HG02678 (cell line): ENCODE results near the gene SHISAL1.

Experiments used
- ATAC-seq: cut with Tn5 transposase; IDR thresholded peaks from one replicate; pipeline ENCODE4 v1.9.1; 2021; ENCODE audit warnings: mild to moderate bottlenecking, moderate library complexity; ENCODE audit not compliant: unreplicated experiment

SHISAL1 gene

DNA sequence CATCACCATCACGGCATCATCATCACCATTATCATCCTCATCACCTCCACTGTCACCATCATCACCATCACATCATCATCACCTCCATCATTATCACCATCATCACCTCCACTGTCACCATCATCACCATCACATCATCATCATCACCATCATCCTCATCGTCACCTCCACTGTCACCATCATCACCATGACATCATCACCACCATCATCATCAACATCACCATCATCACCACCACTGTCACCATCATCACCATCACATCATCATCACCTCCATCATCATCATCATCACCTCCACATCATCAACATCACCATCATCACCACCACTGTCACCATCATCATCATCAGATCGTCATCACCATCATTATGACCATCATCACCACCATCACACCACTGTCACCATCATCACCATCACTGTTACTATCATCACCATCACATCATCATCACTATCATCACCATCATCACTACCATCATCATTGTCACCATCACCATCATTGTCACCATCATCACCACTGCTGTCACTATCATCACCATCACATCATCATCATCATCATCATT lies 99.2 kb downstream of the SHISAL1 start:
- no peak for ATAC-seq

DNA sequence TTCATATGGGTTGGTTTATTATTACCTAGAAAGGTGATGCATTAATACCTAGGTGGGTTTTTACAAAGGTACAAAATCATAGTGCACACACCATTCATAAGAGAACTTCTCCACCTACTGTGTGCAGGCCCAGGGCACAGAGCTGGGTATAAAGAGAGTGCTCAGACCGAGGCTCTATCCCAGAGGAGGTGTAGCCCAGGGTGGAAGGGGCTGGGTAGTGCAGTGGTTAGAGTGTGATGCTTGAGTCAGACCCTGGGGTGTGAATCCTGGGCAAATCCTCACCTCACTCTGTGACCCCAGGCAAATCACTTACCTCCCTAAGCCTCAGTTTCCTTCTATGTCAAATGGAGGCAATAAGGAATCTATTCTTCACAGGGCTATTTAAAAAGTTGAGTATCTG lies 99.8 kb downstream of the SHISAL1 start:
- ATAC-seq = no peak

DNA sequence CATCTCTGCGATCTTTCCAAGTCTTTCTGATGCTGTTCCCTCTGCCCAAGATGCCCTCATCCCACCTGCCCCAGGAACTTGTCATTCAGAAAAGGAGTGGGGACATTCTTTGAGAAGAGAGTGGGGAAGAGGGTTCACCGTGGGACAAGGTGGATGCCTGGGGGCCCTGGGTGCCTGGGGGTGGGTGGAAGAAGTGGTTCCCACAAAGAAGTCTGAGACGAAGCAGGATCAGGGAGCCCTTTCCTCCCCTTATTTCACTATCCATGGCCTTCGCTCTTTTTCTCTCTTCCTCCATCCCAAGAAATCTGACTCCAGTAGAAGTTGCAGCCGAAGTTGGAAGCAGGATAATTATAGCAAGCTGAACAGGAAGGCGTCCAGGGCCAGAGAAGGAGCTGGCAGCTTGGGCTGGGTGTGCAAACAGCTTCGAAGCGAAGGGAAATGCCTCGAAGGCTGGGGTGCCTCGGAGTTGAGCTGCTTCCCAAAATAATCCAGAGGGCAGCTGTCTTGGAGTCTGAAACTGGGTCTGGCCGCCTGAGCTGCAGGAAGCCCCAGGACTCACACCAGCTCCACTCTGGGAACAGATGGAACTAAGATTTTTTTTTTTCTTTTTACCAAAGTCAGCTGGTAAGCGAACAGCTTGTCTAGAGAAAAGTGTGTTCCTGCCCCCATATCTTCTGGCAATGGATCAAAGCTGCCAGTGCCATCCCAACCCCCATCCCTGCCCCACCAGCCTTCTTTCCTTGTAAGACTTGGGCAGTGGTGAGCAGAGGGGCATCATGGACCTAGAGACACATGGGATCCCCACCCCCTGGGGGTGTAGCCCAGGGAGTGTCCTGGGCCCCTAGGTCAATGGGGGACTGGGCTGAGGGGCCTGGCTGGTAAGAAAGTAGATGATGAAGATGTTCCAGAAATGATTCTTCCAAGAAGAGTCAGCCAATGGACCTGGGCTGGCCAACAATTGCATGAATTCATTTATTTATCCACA lies 100.5 kb downstream of the SHISAL1 start:
- ATAC-seq = no peak

DNA sequence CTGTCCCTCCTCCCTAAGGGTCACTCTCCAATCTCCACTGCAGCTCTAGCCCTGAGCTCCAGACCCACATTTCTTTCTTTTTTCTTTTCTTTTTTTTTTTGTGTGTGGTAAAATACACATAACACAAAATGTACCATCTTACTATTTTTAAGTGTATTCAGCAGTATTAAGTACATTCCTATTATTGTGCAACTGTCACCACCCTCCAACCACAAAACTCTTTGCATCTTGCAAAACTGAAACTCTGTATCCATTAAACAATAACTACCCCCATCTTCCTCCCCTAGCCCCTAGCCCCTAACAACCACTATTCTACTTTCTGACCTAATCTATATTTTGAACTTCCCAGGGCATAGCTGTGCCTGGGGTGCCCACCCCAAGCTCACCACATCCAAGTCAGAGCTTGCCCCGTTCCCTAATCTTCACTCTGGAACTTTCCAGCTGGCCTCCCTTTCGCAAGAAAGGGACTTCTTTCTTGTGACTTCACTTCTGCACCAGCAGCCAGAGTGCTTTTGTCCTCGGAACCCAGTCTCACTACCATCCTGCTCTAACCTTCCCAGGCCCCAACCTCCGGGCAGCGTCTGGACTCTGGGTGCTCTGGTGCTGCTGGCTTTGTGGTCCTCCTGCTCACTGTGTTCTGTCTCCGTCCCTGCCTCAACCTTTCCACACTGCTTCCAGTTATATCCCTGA lies 101.3 kb downstream of the SHISAL1 start:
- ATAC-seq = no peak

DNA sequence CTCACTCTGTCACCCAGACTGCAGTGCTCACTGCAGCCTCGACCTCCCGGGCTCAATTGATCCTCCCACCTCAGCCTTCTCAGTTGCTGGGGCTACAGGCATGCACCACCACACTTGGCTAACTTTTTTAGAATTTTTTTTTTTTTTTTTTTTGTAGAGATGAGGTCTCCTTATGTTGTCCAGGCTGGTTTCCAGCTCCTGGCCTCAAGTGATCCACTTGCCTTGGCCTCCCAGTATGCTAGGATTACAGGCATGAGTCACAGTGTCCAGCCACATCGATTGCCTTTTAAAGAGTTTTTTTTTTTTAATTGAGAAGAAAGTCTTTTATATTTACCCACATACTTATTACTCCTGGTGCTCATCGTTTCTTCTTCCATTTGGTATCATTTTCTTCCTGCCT lies 102.0 kb downstream of the SHISAL1 start:
- no peak for ATAC-seq

DNA sequence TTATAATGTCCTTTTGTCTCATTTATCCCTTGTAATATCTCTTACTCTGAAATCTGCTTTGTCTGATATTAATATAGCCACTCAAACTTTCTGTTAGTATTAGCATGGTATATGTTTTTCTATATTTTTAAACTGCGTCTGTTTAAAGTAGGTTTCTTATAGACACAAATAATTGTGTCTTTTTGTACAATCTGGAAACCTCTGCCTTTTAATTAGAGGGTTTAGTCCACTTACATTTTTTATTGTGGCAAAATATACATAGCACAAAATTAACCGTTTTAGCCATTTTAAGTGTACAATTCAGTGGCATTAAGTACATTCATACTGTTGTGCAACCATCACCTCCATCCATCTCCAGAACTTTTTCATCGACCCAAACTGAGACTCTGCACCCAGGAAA lies 103.4 kb downstream of the SHISAL1 start:
- no peak for ATAC-seq

DNA sequence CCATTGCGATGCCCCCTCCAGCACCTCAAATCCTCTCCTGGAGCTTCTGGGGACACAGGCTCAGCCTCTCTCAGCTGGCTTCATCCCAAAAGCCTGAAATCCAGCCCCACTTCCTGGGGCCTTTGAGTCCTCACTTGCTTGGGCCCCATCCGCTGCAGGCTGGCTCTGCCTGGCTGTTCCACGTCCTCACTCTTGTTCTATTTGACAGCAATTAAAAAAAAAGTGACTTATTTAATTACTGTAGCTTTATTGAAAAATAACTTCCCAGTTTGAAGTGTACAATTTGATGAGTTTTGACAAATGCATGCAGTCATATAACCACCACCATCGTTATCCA lies 104.8 kb downstream of the SHISAL1 start:
- no peak for ATAC-seq

DNA sequence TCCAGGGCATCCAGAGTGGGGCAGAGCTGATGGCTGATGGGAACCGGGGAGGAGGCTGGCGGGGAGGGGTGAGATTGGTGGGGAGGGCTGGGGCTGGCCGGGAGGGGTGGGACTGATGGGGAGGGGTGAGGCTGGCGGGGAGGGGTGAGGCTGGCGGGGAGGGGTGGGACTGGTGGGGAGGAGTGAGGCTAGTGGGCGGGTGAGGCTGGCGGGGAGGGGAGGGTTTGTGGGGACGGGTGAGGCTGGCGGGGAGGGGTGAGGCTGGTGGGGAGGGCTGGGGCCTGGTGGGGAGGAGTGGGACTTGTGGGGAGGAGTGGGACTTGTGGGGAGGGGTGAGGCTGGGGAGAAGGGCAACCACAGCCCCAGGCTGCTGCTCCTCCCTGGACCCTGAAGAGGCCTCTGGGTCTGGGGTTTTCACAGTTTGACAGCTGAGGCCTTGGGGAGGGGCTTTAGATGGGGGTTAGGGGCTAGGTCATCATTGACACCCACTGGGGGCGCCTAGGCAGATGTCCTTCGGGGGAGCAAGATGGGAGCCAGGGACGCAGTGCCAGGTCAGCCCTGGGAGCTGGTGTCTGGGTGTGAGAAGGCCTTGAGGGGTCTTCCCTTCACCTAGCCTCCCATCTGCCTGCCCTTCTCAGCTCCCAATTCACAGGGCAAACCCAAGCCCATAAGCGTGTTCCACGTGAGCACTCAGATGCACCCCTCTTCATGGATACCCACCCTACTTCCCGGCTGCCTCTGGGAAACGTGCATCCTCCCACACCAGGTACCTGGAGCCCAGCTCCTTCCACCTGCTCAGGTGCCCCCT lies 105.4 kb downstream of the SHISAL1 start:
- no peak for ATAC-seq

DNA sequence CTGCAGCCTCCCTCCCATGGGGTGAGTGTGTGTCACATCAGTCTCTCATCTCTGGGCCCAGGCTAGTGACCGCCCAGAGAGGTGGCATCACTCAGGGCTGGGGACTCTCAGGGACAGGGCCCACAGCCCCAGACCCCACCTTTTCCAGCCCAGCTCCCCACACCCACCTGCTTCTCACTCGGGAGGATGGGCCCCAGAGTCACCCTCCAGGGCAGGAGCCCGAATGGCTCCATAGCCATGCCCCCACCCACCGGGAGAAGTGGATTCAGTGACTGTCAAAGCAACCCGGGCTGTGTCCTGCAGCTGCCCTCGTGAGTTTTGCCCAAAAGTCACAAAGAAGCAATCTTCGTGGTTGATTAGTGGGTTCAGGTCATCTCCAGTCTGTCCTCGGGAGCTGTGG lies 106.1 kb downstream of the SHISAL1 start:
- ATAC-seq = no peak

DNA sequence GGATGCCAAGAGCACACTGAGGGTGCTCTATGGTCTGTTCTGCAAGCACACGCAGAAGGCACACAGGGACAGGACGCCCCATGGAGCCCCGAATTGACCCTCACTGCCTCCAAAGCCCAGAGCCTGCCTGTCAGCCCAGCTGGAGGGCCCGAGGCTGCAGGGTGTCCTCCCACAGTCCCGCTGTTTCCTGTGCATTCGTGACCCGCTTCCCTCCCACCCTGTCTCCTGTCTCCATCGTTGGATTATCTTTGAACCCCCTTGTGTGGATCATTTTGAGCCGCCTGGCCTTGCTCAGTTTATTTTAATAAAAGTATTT lies 106.5 kb downstream of the SHISAL1 start:
- no peak for ATAC-seq

DNA sequence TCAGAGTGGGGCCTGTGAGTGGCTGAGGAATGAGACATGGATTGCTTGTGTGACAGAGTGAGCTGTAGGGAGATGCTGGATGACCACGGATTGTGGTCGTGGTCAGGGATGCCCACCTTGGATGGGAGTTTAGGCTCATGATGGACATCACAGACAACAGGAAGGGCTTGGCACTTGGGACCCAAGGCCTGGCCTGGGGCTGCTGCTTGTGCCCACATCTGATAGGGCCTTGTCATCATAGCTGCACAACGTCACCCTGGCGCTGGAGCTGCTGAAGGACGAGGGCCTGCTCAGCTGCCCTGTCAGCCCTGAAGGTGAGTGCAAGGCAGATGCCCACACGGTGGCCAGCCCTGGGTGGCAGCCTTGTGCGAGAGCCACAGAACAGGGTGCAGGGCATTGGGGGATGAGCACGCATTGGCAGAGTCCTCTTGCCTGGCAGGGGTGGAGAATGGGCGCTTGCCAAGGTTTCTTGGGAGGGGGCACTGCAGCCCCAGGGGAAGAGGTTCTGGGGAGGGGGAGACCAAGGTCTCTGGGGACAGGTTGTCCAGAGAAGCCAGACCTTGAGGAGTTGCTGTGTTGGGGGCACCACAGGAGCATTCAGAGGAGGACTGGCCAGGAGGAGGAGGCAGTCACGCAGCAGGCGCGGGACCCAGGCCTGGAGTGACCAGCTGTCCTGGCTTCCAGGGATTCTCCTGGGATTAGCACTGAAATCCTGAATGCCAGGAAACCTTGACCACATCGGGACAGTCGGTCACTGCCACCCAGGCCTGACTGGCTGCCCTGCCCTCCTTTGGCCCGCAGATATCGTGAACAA lies 107.0 kb downstream of the SHISAL1 start:
- no peak for ATAC-seq

DNA sequence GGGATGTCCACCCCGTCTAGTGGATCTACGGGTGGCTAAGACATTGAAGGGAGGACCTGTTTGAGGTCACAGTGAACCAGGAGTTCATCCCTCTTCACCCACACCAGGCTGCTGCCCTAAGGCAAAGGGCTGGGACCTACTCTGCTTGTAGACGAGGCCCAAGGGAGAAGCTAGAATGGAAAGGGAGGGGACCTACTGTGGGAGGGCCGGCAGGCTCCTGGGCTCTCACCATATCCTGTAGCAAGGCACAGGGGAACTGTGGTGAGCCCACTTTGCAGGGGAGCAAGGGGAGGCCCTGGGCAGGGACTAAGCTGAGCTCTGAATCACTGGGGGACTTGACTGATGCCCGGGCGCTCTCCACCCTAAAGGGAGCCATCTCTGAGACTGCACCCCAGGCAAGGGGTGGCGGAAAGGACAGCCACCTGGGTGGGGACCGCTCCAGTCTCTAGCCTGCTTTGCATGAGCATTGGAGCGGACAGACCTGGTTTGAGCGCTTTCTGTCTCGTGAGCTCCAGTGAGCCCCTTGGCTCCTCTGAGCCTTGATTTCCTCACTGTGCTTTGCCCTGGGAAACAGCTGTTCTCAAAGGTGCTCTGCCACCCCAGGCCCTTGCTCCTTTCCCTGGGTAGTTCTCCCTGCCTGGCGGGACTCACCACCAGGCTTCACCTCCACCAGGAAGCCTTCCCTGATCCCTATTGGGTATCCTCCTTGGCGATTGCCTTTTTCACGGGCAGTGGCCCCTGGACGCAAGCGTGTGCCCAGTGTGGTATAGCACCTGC lies 107.8 kb downstream of the SHISAL1 start:
- ATAC-seq = no peak

DNA sequence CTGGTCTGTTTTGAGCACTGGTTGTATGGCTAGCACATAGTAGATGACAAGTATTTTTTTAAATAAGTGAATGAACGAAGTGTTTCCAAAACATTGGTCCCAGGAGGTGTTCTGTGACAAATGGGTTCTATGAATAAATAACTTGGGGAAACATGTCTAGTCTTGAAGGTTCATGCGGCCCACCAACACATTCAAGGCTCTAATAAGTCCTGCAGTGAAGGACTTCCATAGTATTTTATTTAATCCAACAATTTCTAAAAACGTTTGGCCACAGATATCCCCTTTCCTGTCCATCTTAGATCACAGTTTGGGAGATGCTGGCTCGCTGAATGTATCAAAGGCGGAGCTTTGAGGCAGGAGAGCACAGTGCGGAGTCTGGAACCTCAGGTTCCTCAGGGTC lies 109.5 kb downstream of the SHISAL1 start:
- no peak for ATAC-seq

DNA sequence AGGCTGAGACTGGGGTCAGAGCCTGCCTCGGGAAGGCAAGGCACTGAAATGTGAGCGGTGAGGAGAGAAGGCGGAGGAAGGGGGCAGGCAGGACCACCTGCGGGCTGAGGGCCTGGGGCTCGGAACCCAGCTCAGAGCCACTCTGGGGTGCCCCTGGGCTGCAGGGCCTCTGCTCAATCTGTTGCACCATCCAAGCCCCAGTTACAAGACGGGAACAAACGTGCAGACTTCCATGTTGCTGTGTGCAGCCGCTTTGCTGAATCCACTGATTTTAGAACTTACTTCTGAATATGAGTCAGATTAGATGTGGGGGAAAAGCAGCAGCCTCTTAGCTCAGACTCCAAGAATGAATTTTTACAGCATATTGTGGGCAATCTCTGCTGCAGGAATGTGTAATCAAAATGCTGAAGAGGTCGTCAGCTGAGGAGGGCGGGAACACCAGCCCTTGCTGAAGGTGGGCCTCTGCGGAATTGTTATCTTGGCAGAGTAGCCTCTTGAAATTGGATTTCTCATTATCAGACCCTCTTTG lies 110.4 kb downstream of the SHISAL1 start:
- ATAC-seq = no peak

DNA sequence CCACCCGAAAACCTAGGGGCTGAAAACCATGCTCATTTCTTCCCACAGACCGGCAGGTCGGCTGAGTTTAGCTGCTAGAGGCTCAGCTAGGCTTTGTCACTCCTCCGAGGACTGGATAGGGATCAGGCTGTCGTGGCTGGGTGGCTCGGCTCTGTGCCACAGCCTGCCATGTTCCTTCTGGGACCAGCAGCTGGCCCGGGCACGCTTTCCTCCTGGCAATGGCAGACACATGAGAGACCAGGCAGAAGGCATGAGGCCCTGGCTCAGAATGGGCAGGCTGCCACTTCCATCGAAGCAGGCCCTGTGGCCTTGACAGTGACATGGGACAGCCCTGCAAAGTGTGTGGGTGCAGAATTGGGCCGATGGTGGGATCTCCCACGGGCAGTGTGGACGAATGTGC lies 111.1 kb downstream of the SHISAL1 start:
- no peak for ATAC-seq

DNA sequence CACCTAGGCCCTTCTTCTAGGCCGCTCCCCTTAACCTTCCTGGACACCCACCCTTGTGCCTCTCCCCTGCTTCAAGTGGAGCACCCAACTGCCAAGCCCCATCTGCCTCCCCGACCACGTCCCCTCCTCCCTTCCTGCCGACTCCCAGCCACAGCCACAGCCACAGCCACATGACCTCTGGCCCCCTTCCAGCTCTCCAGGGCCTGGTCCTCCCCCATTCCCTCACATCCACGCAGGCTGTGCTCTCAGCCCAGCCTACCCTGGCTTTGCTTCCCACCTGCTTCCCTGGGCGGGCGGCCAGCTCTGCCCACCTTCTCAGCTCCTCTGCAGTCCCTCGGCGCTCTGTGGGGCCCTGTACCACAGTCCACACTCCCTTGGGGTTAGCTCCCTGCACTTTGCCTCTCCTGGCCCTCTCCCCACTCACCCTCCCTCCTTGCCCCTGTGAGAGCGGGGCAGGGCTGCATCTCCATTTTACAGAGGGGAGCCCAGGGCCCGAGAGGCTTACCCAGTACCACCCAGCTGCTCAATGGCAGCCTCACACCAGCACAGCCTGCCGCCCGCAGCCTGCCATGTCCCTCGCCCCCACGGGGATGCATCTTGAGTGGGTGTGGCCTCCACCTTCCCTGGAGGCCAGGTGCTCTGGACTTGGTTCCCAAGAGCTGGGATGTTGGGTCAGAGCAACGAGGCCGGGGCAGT lies 111.7 kb downstream of the SHISAL1 start:
- no peak for ATAC-seq

DNA sequence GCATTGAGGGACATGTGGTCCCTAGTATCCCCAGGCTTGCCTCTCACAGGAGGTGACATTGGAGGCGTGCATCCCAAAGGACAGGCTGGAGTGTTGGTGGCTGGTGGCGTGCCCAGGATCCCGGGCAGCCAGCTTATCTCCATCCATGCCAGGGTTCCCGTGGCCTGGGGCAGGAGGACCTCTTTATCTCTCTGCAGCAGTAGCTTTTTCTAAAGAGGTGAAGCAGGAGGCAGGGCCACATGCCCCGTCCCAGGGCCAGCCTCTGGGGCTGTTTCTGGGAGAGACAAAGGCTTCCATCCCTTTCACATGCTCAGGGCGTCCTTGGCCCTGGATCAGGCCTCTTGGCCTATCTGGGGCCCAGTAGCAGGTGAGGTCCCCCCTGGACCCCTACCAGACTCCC lies 112.3 kb downstream of the SHISAL1 start:
- ATAC-seq = no peak

DNA sequence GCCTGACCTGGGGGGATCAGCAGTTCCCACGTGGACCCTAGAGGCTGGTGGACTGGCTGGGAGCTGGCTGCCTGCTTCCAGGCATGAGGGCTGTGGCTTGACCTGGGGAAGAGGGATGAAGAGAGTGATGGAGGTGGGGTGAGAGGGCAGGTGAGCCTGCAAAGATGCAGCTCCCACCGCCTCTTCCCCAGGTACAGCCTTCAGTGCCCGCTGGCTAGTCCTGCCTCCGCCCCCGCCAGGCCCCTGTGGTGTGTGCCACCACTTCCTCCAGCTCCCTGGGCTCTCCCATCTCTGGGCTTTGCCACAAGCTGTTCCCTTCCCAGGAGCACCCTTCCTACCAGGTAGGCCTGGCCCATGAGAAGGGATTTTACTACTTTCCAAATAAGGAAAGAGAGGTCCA lies 112.9 kb downstream of the SHISAL1 start:
- ATAC-seq = no peak

DNA sequence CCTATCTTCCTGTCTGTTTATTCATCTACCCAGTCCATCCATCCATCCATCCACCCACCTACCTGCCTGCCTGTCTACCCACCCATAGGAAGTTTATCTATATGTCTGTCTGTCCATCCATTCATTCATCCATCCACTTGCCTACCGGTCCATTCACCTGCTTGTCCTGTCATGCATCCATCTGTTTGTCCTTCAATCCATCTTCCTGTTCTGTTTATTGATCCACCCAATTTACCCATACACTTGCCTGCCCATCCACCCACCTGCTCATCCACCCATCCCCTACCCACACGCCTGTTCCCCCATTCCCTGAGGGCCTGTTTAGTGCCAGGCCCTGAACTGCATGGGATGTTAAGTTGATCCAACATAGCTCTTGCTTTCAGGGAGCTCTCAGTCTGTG lies 113.6 kb downstream of the SHISAL1 start:
- no peak for ATAC-seq
